MG63 (cell line): ENCODE results near the gene SLC36A3. TPM values are rescaled to one million over a fixed set of nuclear protein-coding genes. Genes with fewer than 3 reads are reported as not detected.
"Not testable (repeated sequence)": the region's sequence is repeated elsewhere in the genome, so short reads cannot be mapped to it uniquely, and the experiment has no call there.

Experiments
- DNase-seq: peaks from one replicate; pipeline ENCODE4 v3.0.0-alpha.2; 2020
- H3K27me3 ChIP-seq: fragments of 250-450 bp; sonication (Bioruptor Pico); 2 replicates; pipeline ENCODE4 v1.5.1; 2020; ENCODE audit warnings: mild to moderate bottlenecking, moderate library complexity
- H3K36me3 ChIP-seq: fragments of 250-450 bp; sonication (Bioruptor Pico); 2 replicates; pipeline ENCODE4 v1.5.1; 2020; ENCODE audit warnings: mild to moderate bottlenecking, moderate library complexity
- H3K4me3 ChIP-seq: fragments of 250-450 bp; sonication (Bioruptor Pico); 2 replicates; pipeline ENCODE4 v1.5.1; 2020; ENCODE audit warnings: mild to moderate bottlenecking, moderate library complexity
- H3K9me3 ChIP-seq: fragments of 250-450 bp; sonication (Bioruptor Pico); 2 replicates; pipeline ENCODE4 v1.5.1; 2020; ENCODE audit warnings: mild to moderate bottlenecking, moderate library complexity
- total RNA-seq: library from RNA; depleted of rRNA; stranded (reverse); fragments of >200 nt; shearing (Covaris generic); gene quantifications from 2 replicates; pipeline ENCODE4 v1.2.3, GENCODE V29; 2014; ENCODE audit warnings: low replicate concordance

The SLC36A3 gene
- total RNA-seq, 1 experiment from 2014 or later, result not detected

GRCh38 chr5:151315998-151316597 lies 12.5 kb upstream of the SLC36A3 start:
- H3K9me3 ChIP-seq, result 0 out of 2 replicates have a peak, but pooled peaks cover 2% of the 10 kb centered on the region
- no peak overlapping the region for H3K4me3 ChIP-seq
- H3K36me3 ChIP-seq, result no peaks in the 10 kb centered on the region
- peak; percentile 81 for DNase-seq
- H3K27me3 ChIP-seq, result no peaks in the 10 kb centered on the region

GRCh38 chr5:151313357-151313756 lies 9.8 kb upstream of the SLC36A3 start:
- Histone ChIP-seq H3K27me3 (peaks cover 4% of the 10 kb centered on the region), H3K9me3 (0 out of 2 replicates have a peak, but pooled peaks cover 3% of the 10 kb centered on the region), H3K36me3 (no peaks in the 10 kb centered on the region), H3K4me3 (no peak overlapping the region)
- no peak for DNase-seq

- no peak for DNase-seq
- H3K36me3 ChIP-seq, result no peaks in the 10 kb centered on the region
Observed at GRCh38 chr5:151312756-151313324, 9.3 kb upstream of the SLC36A3 start.

GRCh38 chr5:151310932-151311331 lies 7.4 kb upstream of the SLC36A3 start:
- Histone ChIP-seq H3K36me3 (no peaks in the 10 kb centered on the region), H3K9me3 (0 out of 2 replicates have a peak, but pooled peaks cover 3% of the 10 kb centered on the region), H3K27me3 (peaks cover 25% of the 10 kb centered on the region), H3K4me3 (no peak overlapping the region)
- no peak for DNase-seq

More at GRCh38 chr5:151312756-151313324, 9.3 kb upstream of the SLC36A3 start:
- Histone ChIP-seq H3K9me3 (0 out of 2 replicates have a peak, but pooled peaks cover 3% of the 10 kb centered on the region), H3K4me3 (no peak overlapping the region), H3K27me3 (peaks cover 9% of the 10 kb centered on the region)

GRCh38 chr5:151309821-151310220 lies 6.3 kb upstream of the SLC36A3 start:
- H3K27me3 ChIP-seq, result peaks cover 25% of the 10 kb centered on the region
- not testable (repeated sequence) for DNase-seq, H3K4me3 ChIP-seq, H3K9me3 ChIP-seq, H3K36me3 ChIP-seq

- not testable (repeated sequence) for H3K36me3 ChIP-seq, DNase-seq, H3K9me3 ChIP-seq, H3K4me3 ChIP-seq
- peaks cover 27% of the 10 kb centered on the region for H3K27me3 ChIP-seq
Observed at GRCh38 chr5:151309266-151309665, 5.7 kb upstream of the SLC36A3 start.

- no peaks in the 10 kb centered on the region for H3K36me3 ChIP-seq
- DNase-seq, result peak; percentile 28
- H3K9me3 ChIP-seq, result no peaks in the 10 kb centered on the region
- H3K4me3 ChIP-seq, result no peak overlapping the region
- peaks cover 36% of the 10 kb centered on the region for H3K27me3 ChIP-seq
Observed at GRCh38 chr5:151298063-151298855, 5.3 kb downstream of the SLC36A3 start.

- no peaks in the 10 kb centered on the region for H3K36me3 ChIP-seq
- DNase-seq, result no peak
- H3K4me3 ChIP-seq, result no peak overlapping the region
- peaks cover 27% of the 10 kb centered on the region for H3K27me3 ChIP-seq
- no peaks in the 10 kb centered on the region for H3K9me3 ChIP-seq
Observed at GRCh38 chr5:151296974-151297373, 6.6 kb downstream of the SLC36A3 start.

GRCh38 chr5:151296478-151296830 lies 7.1 kb downstream of the SLC36A3 start:
- no peaks in the 10 kb centered on the region for H3K36me3 ChIP-seq
- peaks cover 1% of the 10 kb centered on the region; the same call in 1 of the 2 replicates for H3K9me3 ChIP-seq
- no peak overlapping the region for H3K4me3 ChIP-seq
- DNase-seq, result no peak
- peaks cover 21% of the 10 kb centered on the region for H3K27me3 ChIP-seq

GRCh38 chr5:151295791-151296477 lies 7.6 kb downstream of the SLC36A3 start:
- Histone ChIP-seq H3K4me3 (no peak overlapping the region), H3K36me3 (no peaks in the 10 kb centered on the region), H3K27me3 (peaks cover 19% of the 10 kb centered on the region), H3K9me3 (peaks cover 3% of the 10 kb centered on the region; the same call in 1 of the 2 replicates)
- DNase-seq, result no peak

GRCh38 chr5:151295138-151295537 lies 8.4 kb downstream of the SLC36A3 start:
- H3K27me3 ChIP-seq, result peaks cover 12% of the 10 kb centered on the region
- H3K36me3 ChIP-seq, result no peaks in the 10 kb centered on the region
- H3K4me3 ChIP-seq, result no peak overlapping the region
- H3K9me3 ChIP-seq, result peaks cover 3% of the 10 kb centered on the region; the same call in 1 of the 2 replicates
- DNase-seq, result no peak

GRCh38 chr5:151293624-151294023 lies 9.9 kb downstream of the SLC36A3 start:
- Histone ChIP-seq H3K4me3 (no peak overlapping the region), H3K27me3 (peaks cover 6% of the 10 kb centered on the region), H3K9me3 (peaks cover 3% of the 10 kb centered on the region; the same call in 1 of the 2 replicates), H3K36me3 (no peaks in the 10 kb centered on the region)
- DNase-seq, result no peak

- H3K4me3 ChIP-seq, result no peak overlapping the region
- DNase-seq, result no peak
Observed at GRCh38 chr5:151288180-151288579, 15.4 kb downstream of the SLC36A3 start.

GRCh38 chr5:151286246-151286645 lies 17.3 kb downstream of the SLC36A3 start:
- no peak for DNase-seq
- no peaks in the 10 kb centered on the region for H3K36me3 ChIP-seq
- no peak overlapping the region for H3K4me3 ChIP-seq
- H3K9me3 ChIP-seq, result no peaks in the 10 kb centered on the region
- peaks cover 7% of the 10 kb centered on the region; the same call in 1 of the 2 replicates for H3K27me3 ChIP-seq

More at GRCh38 chr5:151288180-151288579, 15.4 kb downstream of the SLC36A3 start:
- Histone ChIP-seq H3K9me3 (peaks cover 3% of the 10 kb centered on the region; the same call in 1 of the 2 replicates), H3K36me3 (no peaks in the 10 kb centered on the region), H3K27me3 (peaks cover 7% of the 10 kb centered on the region; the same call in 1 of the 2 replicates)

- Histone ChIP-seq H3K27me3 (peaks cover 7% of the 10 kb centered on the region; the same call in 1 of the 2 replicates), H3K36me3 (no peaks in the 10 kb centered on the region), H3K9me3 (no peaks in the 10 kb centered on the region), H3K4me3 (no peak overlapping the region)
- no peak for DNase-seq
Observed at GRCh38 chr5:151285683-151286082, 17.9 kb downstream of the SLC36A3 start.

GRCh38 chr5:151284392-151284967 lies 19.1 kb downstream of the SLC36A3 start:
- Histone ChIP-seq H3K27me3 (peaks cover 10% of the 10 kb centered on the region), H3K36me3 (no peaks in the 10 kb centered on the region), H3K4me3 (no peak overlapping the region), H3K9me3 (no peaks in the 10 kb centered on the region)
- no peak for DNase-seq
